OCI-LY3 (cell line): ENCODE measurements around the gene PGBD2.

ENCODE experiments used
- H2AFZ ChIP-seq: fragments of 200-600, 300-600 bp; shearing (Covaris generic); 2 replicates; pipeline ENCODE4 v1.6.0; 2014; ENCODE audit warnings: antibody characterized with exemption, low read depth, low read length
- H3K27ac ChIP-seq: fragments of 200-600, 300-600 bp; sonication (generic); 2 replicates; pipeline ENCODE4 v1.5.1; 2014; ENCODE audit warnings: mild to moderate bottlenecking, low read length, moderate library complexity, mixed read lengths
- H3K27me3 ChIP-seq: fragments of 200-600, 300-600 bp; sonication (generic); 2 replicates; pipeline ENCODE4 v1.6.1; 2014; ENCODE audit warnings: low read depth, low read length, mixed read lengths
- H3K36me3 ChIP-seq: fragments of 200-600, 300-600 bp; sonication (generic); replicated peaks from 2 replicates; pipeline ENCODE3; 2014; ENCODE audit warnings: low read depth, low read length, mixed read lengths
- H3K4me1 ChIP-seq: fragments of 300-600, 200-600 bp; sonication (generic); 2 replicates; pipeline ENCODE4 v1.6.1; 2014; ENCODE audit warnings: low read length, mixed read lengths
- H3K4me2 ChIP-seq: fragments of 200-600, 300-600 bp; sonication (generic); 2 replicates; pipeline ENCODE4 v1.6.1; 2014; ENCODE audit warnings: low read length, mixed read lengths
- H3K4me3 ChIP-seq: fragments of 300-600, 200-600 bp; sonication (generic); 2 replicates; pipeline ENCODE4 v1.5.1; 2014; ENCODE audit warnings: antibody characterized with exemption, mild to moderate bottlenecking, low read length, moderate library complexity
- H3K79me2 ChIP-seq: fragments of 300-600, 200-600 bp; shearing (Covaris generic); 2 replicates; pipeline ENCODE4 v1.6.1; 2014; ENCODE audit warnings: mild to moderate bottlenecking, low read length, mixed read lengths
- H3K9ac ChIP-seq: fragments of 300-600, 200-600 bp; shearing (Covaris generic); 2 replicates; pipeline ENCODE4 v1.6.0; 2014; ENCODE audit warnings: mild to moderate bottlenecking, low read length, moderate library complexity
- H3K9me3 ChIP-seq: fragments of 200-600, 300-600 bp; shearing (Covaris generic); 2 replicates; pipeline ENCODE4 v1.6.1; 2014; ENCODE audit warnings: low read length, mixed read lengths; ENCODE audit not compliant: insufficient read depth
- H4K20me1 ChIP-seq: fragments of 200-600, 300-600 bp; sonication (generic); 2 replicates; pipeline ENCODE4 v1.6.1; 2016; ENCODE audit warnings: low read length, mixed read lengths; ENCODE audit not compliant: insufficient read depth
- EZH2phosphoT487 ChIP-seq: fragments of 200-600 bp; shearing (Covaris generic); IDR thresholded peaks from 2 replicates; pipeline ENCODE4 v1.6.1; 2018; ENCODE audit warnings: antibody characterized with exemption, mixed run types, low read depth
- TF ChIP-seq, protein P1 (sequence below): fragments of 200-600, 300-600 bp; sonication (generic); IDR thresholded peaks from 2 replicates; pipeline ENCODE4 v1.5.1; 2014; ENCODE audit warnings: antibody characterized with exemption, low read length, low read depth

The PGBD2 gene

DNA sequence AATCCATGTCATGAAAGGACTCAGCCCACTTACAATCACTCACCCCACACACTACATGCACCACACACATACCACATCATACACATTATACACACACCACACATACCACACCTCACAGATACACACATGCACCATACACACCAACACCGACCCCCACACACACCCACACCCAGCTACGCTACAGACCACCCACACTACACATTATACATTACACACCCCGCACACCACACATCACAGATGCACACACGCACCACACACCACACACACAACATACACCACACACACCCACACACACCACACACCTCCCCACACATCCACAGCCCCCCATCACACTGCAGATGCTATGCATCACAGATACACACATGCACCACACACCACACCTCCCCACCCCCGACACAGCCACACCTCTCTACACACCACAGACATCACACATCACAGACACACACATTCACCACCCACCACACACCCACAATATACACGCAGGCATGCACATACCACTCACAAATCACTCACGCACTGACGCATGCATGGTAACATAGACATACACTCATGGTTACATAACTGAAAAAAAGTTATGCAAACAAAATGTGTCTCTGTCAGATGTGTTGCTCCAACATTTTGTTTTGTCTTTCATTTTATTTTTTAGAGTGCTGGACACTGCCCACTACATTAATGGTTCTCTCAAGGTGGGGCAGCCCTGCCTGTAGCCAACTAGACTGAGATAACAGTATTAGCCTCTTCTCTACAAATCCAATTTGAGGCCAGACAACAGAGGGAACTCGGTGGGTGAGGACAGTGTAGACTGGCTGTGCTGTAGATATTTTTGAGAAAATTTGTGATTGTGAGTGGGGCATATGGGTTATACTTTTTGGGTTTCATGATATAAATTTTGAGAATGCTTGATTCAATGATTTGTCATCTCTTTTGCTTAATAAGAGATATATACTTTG is 15.2 kb upstream of the PGBD2 start:
- H3K9me3 ChIP-seq: no peaks in the 10 kb centered on the region
- no peak overlapping the region for H2AFZ ChIP-seq
- H3K4me3 ChIP-seq: no peak overlapping the region
- H3K79me2 ChIP-seq: no peaks in the 10 kb centered on the region
- no peaks in the 10 kb centered on the region for H3K36me3 ChIP-seq
- no peak overlapping the region for H3K27ac ChIP-seq
- TF ChIP-seq EZH2phosphoT487: no peak
- TF ChIP-seq, protein P1, sequence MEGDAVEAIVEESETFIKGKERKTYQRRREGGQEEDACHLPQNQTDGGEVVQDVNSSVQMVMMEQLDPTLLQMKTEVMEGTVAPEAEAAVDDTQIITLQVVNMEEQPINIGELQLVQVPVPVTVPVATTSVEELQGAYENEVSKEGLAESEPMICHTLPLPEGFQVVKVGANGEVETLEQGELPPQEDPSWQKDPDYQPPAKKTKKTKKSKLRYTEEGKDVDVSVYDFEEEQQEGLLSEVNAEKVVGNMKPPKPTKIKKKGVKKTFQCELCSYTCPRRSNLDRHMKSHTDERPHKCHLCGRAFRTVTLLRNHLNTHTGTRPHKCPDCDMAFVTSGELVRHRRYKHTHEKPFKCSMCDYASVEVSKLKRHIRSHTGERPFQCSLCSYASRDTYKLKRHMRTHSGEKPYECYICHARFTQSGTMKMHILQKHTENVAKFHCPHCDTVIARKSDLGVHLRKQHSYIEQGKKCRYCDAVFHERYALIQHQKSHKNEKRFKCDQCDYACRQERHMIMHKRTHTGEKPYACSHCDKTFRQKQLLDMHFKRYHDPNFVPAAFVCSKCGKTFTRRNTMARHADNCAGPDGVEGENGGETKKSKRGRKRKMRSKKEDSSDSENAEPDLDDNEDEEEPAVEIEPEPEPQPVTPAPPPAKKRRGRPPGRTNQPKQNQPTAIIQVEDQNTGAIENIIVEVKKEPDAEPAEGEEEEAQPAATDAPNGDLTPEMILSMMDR: no peak
- H3K4me2 ChIP-seq: no peak overlapping the region
- no peaks in the 10 kb centered on the region for H4K20me1 ChIP-seq
- H3K27me3 ChIP-seq: peaks cover 7% of the 10 kb centered on the region
- no peaks in the 10 kb centered on the region for H3K4me1 ChIP-seq
- no peak overlapping the region for H3K9ac ChIP-seq

DNA sequence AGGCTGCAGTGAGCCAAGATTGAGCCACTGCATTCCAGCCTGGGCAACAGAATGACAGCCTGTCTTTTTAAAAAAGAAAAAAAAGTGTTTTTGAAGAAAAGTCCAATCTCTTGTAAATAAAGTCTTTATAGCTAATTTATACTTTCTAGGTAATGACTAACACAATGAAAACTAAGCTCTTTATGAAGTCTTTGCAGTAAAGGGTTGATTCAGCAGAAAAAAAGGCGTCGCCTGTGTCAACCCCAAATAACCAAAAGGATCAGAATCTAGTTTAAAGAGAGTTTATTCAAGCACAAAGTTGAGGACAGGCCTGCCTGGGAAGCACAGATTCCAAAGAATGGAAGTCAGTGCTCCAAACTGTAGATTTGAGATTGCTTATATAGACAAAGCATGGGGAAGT is 14.3 kb upstream of the PGBD2 start:
- Histone ChIP-seq H4K20me1 (no peaks in the 10 kb centered on the region), H3K36me3 (no peaks in the 10 kb centered on the region), H3K4me3 (no peak overlapping the region), H3K27me3 (peaks cover 7% of the 10 kb centered on the region), H2AFZ (no peak overlapping the region), H3K79me2 (no peaks in the 10 kb centered on the region), H3K9me3 (no peaks in the 10 kb centered on the region), H3K4me2 (no peak overlapping the region), H3K27ac (no peak overlapping the region), H3K4me1 (no peaks in the 10 kb centered on the region), H3K9ac (no peak overlapping the region)
- TF ChIP-seq, protein P1: no peak
- no peak for TF ChIP-seq EZH2phosphoT487

DNA sequence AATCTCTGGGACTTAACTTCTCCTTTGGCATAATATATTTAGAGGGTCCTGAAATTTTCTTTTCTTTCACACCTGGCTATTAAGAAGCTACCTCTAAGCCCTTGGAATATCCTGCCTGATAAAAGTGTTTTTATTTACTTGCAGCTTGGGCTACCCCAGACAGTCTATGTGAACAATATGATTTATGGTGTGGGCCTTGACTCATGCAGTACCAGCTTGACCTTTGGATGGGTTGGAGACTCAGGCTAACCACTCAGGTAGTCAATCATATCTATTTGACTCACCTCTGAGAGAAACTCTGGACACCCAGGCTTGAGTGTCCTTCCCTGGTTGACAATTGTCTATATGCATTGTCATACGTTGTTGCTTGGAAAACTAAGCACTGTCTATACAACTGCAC is 13.4 kb upstream of the PGBD2 start:
- peaks cover 7% of the 10 kb centered on the region for H3K27me3 ChIP-seq
- H3K27ac ChIP-seq: no peak overlapping the region
- TF ChIP-seq EZH2phosphoT487: no peak
- TF ChIP-seq, protein P1: no peak
- H3K36me3 ChIP-seq: no peaks in the 10 kb centered on the region
- H3K4me1 ChIP-seq: no peaks in the 10 kb centered on the region
- no peaks in the 10 kb centered on the region for H4K20me1 ChIP-seq
- no peak overlapping the region for H3K9ac ChIP-seq
- H3K4me3 ChIP-seq: no peak overlapping the region
- no peaks in the 10 kb centered on the region for H3K9me3 ChIP-seq
- no peak overlapping the region for H3K4me2 ChIP-seq
- H3K79me2 ChIP-seq: no peaks in the 10 kb centered on the region
- H2AFZ ChIP-seq: no peak overlapping the region

DNA sequence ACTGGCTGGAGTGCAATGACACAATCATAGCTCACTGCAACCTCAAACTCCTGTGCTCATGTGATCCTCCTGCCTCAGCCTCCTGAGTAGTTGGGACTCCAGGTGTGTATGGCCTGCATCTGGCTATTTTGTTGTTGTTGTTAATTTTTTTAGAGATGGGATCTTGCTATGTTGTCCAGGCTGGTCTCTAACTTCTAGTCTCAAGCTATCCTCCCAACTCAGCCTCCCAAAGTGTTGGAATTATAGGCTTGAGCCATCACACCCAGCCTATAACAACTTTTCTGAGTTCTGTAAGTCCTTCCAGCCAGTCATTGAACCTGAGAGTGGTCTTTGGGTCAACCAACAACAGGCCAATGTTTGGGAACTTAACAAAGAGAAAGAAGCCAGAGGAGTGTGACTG is 11.2 kb upstream of the PGBD2 start:
- H3K27ac ChIP-seq: no peak overlapping the region
- peaks cover 21% of the 10 kb centered on the region for H3K27me3 ChIP-seq
- no peak overlapping the region for H3K4me2 ChIP-seq

More for the DNA sequence above, 11.2 kb upstream of the PGBD2 start:
- H3K36me3 ChIP-seq: no peaks in the 10 kb centered on the region
- H4K20me1 ChIP-seq: no peaks in the 10 kb centered on the region
- no peak overlapping the region for H3K9ac ChIP-seq
- H3K4me3 ChIP-seq: no peak overlapping the region
- H3K9me3 ChIP-seq: no peaks in the 10 kb centered on the region
- TF ChIP-seq EZH2phosphoT487: no peak
- TF ChIP-seq, protein P1: no peak
- H3K79me2 ChIP-seq: no peaks in the 10 kb centered on the region
- no peak overlapping the region for H2AFZ ChIP-seq
- H3K4me1 ChIP-seq: no peaks in the 10 kb centered on the region
